ENCODE data around the gene PPP2CA. TPM values are rescaled to one million over a fixed set of nuclear protein-coding genes. Genes with fewer than 3 reads are reported as not detected.
A peak's percentile ranks its signal among the peaks of the same experiment; 100 is the strongest.

PPP2CA gene
- total and polyA plus RNA-seq, 2 of the 13 experiments (the other 11 are each of a cell fraction or from before 2014, with no cell fraction given): 82.4 to 171 TPM

DNA sequence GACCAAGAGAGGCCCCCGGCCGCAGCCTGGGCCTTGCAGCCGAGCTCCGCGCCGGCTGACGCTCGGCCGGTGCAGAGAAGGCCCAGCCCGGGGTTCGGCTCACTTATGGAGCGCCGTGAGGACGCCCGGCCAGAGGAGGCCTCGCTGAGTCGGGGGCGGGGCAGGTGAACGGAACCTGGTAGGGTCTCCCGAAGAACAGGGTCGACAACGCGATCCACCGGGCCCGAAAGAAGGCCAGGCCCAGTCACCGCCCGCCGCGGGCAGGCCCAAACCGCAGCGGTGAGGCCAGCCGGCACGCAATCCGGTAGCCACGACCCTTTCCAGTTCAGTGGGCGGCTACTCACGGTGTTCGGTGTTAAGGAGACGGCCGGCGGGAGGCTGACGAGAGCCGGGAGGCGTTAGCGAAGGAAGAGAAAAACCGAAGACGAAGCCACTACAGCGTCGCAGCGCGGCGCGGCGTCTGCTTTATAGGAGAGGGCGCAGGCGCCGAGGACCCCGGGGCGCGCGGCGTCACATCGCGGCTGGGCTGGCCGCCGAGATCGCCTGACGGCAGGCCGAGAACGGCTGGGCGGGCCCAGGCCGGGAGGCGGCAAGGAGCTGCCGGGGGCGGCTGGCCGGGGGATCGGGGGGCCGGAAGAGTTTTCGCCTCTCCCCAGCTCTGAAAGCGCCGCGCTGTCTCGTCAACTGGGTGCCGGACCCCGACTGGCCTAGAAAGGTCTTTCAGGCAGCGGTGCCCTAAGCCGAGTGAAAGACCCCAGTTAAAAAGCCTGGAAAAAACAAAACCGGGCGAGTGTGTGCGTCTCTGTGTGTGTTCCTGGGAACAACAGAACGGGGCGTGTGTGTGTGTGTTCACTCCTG is 49.1 kb downstream of the PPP2CA start, which contains the start of gene SKP1 (continued):
- TF ChIP-seq, protein P1, sequence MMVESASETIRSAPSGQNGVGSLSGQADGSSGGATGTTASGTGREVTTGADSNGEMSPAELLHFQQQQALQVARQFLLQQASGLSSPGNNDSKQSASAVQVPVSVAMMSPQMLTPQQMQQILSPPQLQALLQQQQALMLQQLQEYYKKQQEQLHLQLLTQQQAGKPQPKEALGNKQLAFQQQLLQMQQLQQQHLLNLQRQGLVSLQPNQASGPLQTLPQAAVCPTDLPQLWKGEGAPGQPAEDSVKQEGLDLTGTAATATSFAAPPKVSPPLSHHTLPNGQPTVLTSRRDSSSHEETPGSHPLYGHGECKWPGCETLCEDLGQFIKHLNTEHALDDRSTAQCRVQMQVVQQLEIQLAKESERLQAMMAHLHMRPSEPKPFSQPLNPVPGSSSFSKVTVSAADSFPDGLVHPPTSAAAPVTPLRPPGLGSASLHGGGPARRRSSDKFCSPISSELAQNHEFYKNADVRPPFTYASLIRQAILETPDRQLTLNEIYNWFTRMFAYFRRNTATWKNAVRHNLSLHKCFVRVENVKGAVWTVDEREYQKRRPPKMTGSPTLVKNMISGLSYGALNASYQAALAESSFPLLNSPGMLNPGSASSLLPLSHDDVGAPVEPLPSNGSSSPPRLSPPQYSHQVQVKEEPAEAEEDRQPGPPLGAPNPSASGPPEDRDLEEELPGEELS (CRISPR knock-in tag; IDR thresholded peaks at IDR 0.05): peak; percentile 31
- TF ChIP-seq ZNF282 (IDR thresholded peaks at IDR 0.05; ENCODE audit: partially characterized antibody) (no peak), ZNF619 (CRISPR knock-in tag; IDR thresholded peaks at IDR 0.05) (peak; percentile 77; the same call in 1 of the 2 replicates), ZNF83 (CRISPR knock-in tag; IDR thresholded peaks at IDR 0.05; ENCODE audit: borderline replicate concordance) (0 out of 2 replicates have a peak, but pooled peaks have one; percentile 27), CC2D1A (CRISPR knock-in tag; IDR thresholded peaks at IDR 0.05) (no peak), IKZF1 (IDR thresholded peaks at IDR 0.05) (no peak), SAP130 (CRISPR knock-in tag; IDR thresholded peaks at IDR 0.05; ENCODE audit: low read depth) (peak; percentile 89), BHLHE40 (IDR thresholded peaks at IDR 0.05; ENCODE audit: low read length) (no peak), ZNF788 (CRISPR knock-in tag; IDR thresholded peaks at IDR 0.05; ENCODE audit: borderline replicate concordance) (peak; percentile 62; the same call in 1 of the 2 replicates), MAFF (IDR thresholded peaks at IDR 0.05; ENCODE audit: low read depth, low read length) (no peak), SPEN (CRISPR knock-in tag; IDR thresholded peaks at IDR 0.05; ENCODE audit: low read depth) (peak; percentile 79; the same call in 1 of the 2 replicates), SIN3B (IDR thresholded peaks at IDR 0.05; ENCODE audit: low read length) (0 out of 2 replicates have a peak, but pooled peaks have one; percentile 35), FOXA1 (IDR thresholded peaks at IDR 0.05) (no peak), FOXA1 (CRISPR knock-in tag; IDR thresholded peaks at IDR 0.05) (no peak), PRPF4 (IDR thresholded peaks at IDR 0.05; ENCODE audit: low read depth, low read length, poor library complexity, severe bottlenecking) (no peak), GPN1 (CRISPR knock-in tag; IDR thresholded peaks at IDR 0.05; ENCODE audit: borderline replicate concordance) (no peak), ZNF777 (CRISPR knock-in tag; IDR thresholded peaks at IDR 0.05) (peak; percentile 33; the same call in 1 of the 2 replicates)
- TF ChIP-seq, protein P2, sequence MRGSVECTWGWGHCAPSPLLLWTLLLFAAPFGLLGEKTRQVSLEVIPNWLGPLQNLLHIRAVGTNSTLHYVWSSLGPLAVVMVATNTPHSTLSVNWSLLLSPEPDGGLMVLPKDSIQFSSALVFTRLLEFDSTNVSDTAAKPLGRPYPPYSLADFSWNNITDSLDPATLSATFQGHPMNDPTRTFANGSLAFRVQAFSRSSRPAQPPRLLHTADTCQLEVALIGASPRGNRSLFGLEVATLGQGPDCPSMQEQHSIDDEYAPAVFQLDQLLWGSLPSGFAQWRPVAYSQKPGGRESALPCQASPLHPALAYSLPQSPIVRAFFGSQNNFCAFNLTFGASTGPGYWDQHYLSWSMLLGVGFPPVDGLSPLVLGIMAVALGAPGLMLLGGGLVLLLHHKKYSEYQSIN (CRISPR knock-in tag; IDR thresholded peaks at IDR 0.05; ENCODE audit: borderline replicate concordance): no peak
- TF ChIP-seq, protein P3, sequence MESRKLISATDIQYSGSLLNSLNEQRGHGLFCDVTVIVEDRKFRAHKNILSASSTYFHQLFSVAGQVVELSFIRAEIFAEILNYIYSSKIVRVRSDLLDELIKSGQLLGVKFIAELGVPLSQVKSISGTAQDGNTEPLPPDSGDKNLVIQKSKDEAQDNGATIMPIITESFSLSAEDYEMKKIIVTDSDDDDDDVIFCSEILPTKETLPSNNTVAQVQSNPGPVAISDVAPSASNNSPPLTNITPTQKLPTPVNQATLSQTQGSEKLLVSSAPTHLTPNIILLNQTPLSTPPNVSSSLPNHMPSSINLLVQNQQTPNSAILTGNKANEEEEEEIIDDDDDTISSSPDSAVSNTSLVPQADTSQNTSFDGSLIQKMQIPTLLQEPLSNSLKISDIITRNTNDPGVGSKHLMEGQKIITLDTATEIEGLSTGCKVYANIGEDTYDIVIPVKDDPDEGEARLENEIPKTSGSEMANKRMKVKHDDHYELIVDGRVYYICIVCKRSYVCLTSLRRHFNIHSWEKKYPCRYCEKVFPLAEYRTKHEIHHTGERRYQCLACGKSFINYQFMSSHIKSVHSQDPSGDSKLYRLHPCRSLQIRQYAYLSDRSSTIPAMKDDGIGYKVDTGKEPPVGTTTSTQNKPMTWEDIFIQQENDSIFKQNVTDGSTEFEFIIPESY (CRISPR knock-in tag; IDR thresholded peaks at IDR 0.05): no peak
- TF ChIP-seq, protein P4, sequence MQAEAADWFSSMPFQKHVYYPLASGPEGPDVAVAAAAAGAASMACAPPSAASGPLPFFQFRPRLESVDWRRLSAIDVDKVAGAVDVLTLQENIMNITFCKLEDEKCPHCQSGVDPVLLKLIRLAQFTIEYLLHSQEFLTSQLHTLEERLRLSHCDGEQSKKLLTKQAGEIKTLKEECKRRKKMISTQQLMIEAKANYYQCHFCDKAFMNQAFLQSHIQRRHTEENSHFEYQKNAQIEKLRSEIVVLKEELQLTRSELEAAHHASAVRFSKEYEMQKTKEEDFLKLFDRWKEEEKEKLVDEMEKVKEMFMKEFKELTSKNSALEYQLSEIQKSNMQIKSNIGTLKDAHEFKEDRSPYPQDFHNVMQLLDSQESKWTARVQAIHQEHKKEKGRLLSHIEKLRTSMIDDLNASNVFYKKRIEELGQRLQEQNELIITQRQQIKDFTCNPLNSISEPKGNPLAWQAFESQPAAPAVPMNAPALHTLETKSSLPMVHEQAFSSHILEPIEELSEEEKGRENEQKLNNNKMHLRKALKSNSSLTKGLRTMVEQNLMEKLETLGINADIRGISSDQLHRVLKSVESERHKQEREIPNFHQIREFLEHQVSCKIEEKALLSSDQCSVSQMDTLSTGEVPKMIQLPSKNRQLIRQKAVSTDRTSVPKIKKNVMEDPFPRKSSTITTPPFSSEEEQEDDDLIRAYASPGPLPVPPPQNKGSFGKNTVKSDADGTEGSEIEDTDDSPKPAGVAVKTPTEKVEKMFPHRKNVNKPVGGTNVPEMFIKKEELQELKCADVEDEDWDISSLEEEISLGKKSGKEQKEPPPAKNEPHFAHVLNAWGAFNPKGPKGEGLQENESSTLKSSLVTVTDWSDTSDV (CRISPR knock-in tag; IDR thresholded peaks at IDR 0.05): 0 out of 2 replicates have a peak, but pooled peaks have one; percentile 87
- TF ChIP-seq, protein P5, sequence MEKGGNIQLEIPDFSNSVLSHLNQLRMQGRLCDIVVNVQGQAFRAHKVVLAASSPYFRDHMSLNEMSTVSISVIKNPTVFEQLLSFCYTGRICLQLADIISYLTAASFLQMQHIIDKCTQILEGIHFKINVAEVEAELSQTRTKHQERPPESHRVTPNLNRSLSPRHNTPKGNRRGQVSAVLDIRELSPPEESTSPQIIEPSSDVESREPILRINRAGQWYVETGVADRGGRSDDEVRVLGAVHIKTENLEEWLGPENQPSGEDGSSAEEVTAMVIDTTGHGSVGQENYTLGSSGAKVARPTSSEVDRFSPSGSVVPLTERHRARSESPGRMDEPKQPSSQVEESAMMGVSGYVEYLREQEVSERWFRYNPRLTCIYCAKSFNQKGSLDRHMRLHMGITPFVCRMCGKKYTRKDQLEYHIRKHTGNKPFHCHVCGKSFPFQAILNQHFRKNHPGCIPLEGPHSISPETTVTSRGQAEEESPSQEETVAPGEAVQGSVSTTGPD (CRISPR knock-in tag; IDR thresholded peaks at IDR 0.05): no peak

All from HepG2 (cell line).